T-cell (primary cell): Measurements from ENCODE around the gene GTF3C4. TPM values are rescaled to one million over a fixed set of nuclear protein-coding genes. Genes with fewer than 3 reads are reported as not detected.

Source experiments
- ATAC-seq, 4 experiments: fragments of 200-7000 bp in 3 of 4; fragments of 150-1000 bp in 1 of 4; cut with Tn5 transposase; replicated peaks in 1 of 4; 1 replicate in 3 of 4; 2 replicates in 1 of 4; pipeline ENCODE4 v1.10.0; 2021; ENCODE audit warnings: moderate library complexity in 3 of 4, mild to moderate bottlenecking in 2 of 4, moderate number of reproducible peaks in 1 of 4
- CTCF ChIA-PET, 2 donors: fragments of 300-600 bp; sonication (Branson Sonifier 250); formaldehyde crosslinking; loops; one replicate each; lab custom pipeline; 2022; ENCODE audit warnings: antibody characterized with exemption in 2 of 2; lab: Charles Lee
- POLR2A ChIA-PET, 2 donors: fragments of 300-600 bp; sonication (Branson Sonifier 250); formaldehyde crosslinking; loops; one replicate each; lab custom pipeline; 2022; ENCODE audit warnings: antibody characterized with exemption in 2 of 2; lab: Charles Lee
- DNase-seq, 35 experiments: peaks; one replicate each; pipeline versions ENCODE4 v3.0.0 to v3.0.0-alpha.2; 2013 to 2023
- H3K27ac ChIP-seq: one replicate; pipeline ENCODE4 v1.5.1; 2013; ENCODE audit warnings: low read length
- H3K27me3 ChIP-seq, 2 experiments: replicated peaks in 1 of 2; 1 replicate in 1 of 2; 2 replicates in 1 of 2; pipeline versions ENCODE4 v1.6.1 to v1.7.0; 2013; ENCODE audit warnings: low read length in 1 of 2, mixed read lengths in 1 of 2; ENCODE audit not compliant: control insufficient read depth in 2 of 2, insufficient read depth in 2 of 2; ENCODE audit errors: extremely low read depth in 1 of 2
- H3K36me3 ChIP-seq, 2 donors: 1 replicate in 1 of 2; 2 replicates in 1 of 2; pipeline versions ENCODE4 v1.6.1 to v1.7.0; 2013; ENCODE audit warnings: low read length in 1 of 2; ENCODE audit not compliant: control insufficient read depth in 2 of 2, insufficient read depth in 1 of 2; ENCODE audit errors: extremely low read depth in 1 of 2
- H3K4me1 ChIP-seq, 2 experiments: 1 replicate in 1 of 2; 2 replicates in 1 of 2; pipeline versions ENCODE4 v1.6.1 to v1.7.0; 2013; ENCODE audit warnings: low read length in 2 of 2, mixed read lengths in 1 of 2; ENCODE audit not compliant: insufficient read depth in 2 of 2, control insufficient read depth in 1 of 2; ENCODE audit errors: extremely low read depth in 1 of 2
- H3K4me3 ChIP-seq, 2 donors: 1 replicate in 1 of 2; 2 replicates in 1 of 2; pipeline versions ENCODE4 v1.5.1 to v1.7.0; 2013; ENCODE audit warnings: mild to moderate bottlenecking in 2 of 2, low read length in 1 of 2, moderate library complexity in 1 of 2; ENCODE audit not compliant: control insufficient read depth in 1 of 2; ENCODE audit errors: extremely low read depth in 1 of 2
- H3K9me3 ChIP-seq: 2 replicates; pipeline ENCODE4 v1.7.0; 2013
- H3K27ac Mint-ChIP-seq, 2 donors: one replicate each; pipeline ENCODE4 v1.8.0; 2020 to 2021; ENCODE audit warnings: mild to moderate bottlenecking in 2 of 2, mixed read lengths in 2 of 2
- H3K27me3 Mint-ChIP-seq, 2 donors: one replicate each; pipeline ENCODE4 v1.8.0; 2021 to 2022; ENCODE audit warnings: mixed read lengths in 2 of 2
- H3K36me3 Mint-ChIP-seq: one replicate; pipeline ENCODE4 v1.8.0; 2021; ENCODE audit warnings: mixed read lengths
- H3K4me1 Mint-ChIP-seq, 3 donors: one replicate each; pipeline ENCODE4 v1.8.0; 2020 to 2022; ENCODE audit warnings: mixed read lengths in 3 of 3, mild to moderate bottlenecking in 1 of 3
- H3K4me3 Mint-ChIP-seq, 3 donors: one replicate each; pipeline ENCODE4 v1.8.0; 2020 to 2022; ENCODE audit warnings: mild to moderate bottlenecking in 3 of 3, mixed read lengths in 3 of 3, moderate library complexity in 3 of 3
- H3K9me3 Mint-ChIP-seq, 3 donors: one replicate each; pipeline ENCODE4 v1.8.0; 2020 to 2022; ENCODE audit warnings: mixed read lengths in 3 of 3
- WGBS: methylation state at CpG from one replicate; pipeline ENCODE4 v1.1.5; 2013; ENCODE audit warnings: missing lambda C conversion rate; ENCODE audit not compliant: insufficient coverage; 5-methylcytosine and 5-hydroxymethylcytosine counted together
- total RNA-seq, 35 experiments: library from RNA in 6 of 35; stranded (reverse) in 6 of 35; fragments of 120-200 nt in 1 of 35; gene quantifications; one replicate each; pipeline versions ENCODE4 v1.2.1 to v1.2.4 and lab custom pipeline; 2013 to 2026

The GTF3C4 gene
- total RNA-seq, 5 donors from 2014 or later (not counting 1 experiment from before 2014, with no cell fraction given): 8.9 to 14.2 (median 13.2) TPM

- Mint-ChIP-seq H3K27me3 (no peaks in the 10 kb centered on the region), H3K9me3 (no peaks in the 10 kb centered on the region), H3K36me3 (peaks cover 72% of the 10 kb centered on the region), H3K4me3 (no peak overlapping the region), H3K4me1 (no peaks in the 10 kb centered on the region), H3K27ac (no peak overlapping the region)
- DNase-seq: no peak
- no peak for ATAC-seq
- no peaks in the 10 kb centered on the region for H3K9me3 ChIP-seq
- H3K27me3 ChIP-seq: no peaks in the 10 kb centered on the region
- no peaks in the 10 kb centered on the region for H3K4me1 ChIP-seq
- POLR2A ChIA-PET: no interaction called here
- H3K4me3 ChIP-seq: no peak overlapping the region
- no peak overlapping the region for H3K27ac ChIP-seq
- 98% methylated on average over 7 of the region's 8 CpGs for WGBS
- H3K36me3 ChIP-seq: peaks cover 25 to 95% of the 10 kb centered on the region in 2 donors
- CTCF ChIA-PET: no interaction called here
Measured at GRCh38 chr9:132645306-132645705, 25.0 kb upstream of the GTF3C4 start.

DNA sequence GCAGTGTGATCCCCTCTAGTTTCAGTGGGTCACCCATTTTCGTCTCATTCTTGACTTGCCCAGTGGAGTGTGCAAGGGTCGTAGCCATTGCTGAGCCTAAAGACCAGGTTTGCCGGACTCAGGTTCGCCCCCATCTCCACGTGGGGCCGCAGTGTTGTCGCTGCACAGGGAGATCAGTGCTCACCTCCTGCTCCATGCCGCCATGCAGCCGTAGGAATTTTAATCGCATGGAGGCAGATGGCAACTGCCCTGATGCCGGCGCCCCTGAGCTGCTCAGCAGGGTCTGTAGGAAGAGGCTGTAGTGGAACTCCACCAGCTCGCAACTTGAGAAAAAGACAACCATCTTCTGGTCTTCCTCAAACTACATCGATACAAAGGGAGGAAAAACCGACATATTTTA is 24.6 kb upstream of the GTF3C4 start:
- no peaks in the 10 kb centered on the region for H3K4me1 Mint-ChIP-seq
- H3K27ac Mint-ChIP-seq: no peak overlapping the region
- Histone ChIP-seq H3K4me3 (no peak overlapping the region), H3K36me3 (peaks cover 25 to 95% of the 10 kb centered on the region in 2 donors), H3K27ac (no peak overlapping the region), H3K9me3 (no peaks in the 10 kb centered on the region), H3K27me3 (no peaks in the 10 kb centered on the region), H3K4me1 (no peaks in the 10 kb centered on the region)
- CTCF ChIA-PET: no interaction called here
- no peaks in the 10 kb centered on the region for H3K27me3 Mint-ChIP-seq
- DNase-seq: no peak
- no peaks in the 10 kb centered on the region for H3K9me3 Mint-ChIP-seq
- no peak overlapping the region for H3K4me3 Mint-ChIP-seq
- POLR2A ChIA-PET: no interaction called here
- H3K36me3 Mint-ChIP-seq: peaks cover 73% of the 10 kb centered on the region
- no peak for ATAC-seq
- WGBS: 96% methylated on average over 6 of the region's 15 CpGs

GRCh38 chr9:132646726-132647125 is 23.5 kb upstream of the GTF3C4 start:
- Histone ChIP-seq H3K27ac (no peak overlapping the region), H3K36me3 (peaks cover 23 to 94% of the 10 kb centered on the region in 2 donors), H3K9me3 (no peaks in the 10 kb centered on the region), H3K27me3 (no peaks in the 10 kb centered on the region), H3K4me1 (no peaks in the 10 kb centered on the region), H3K4me3 (no peak overlapping the region)
- WGBS: 93% methylated on average over 5 of the region's 7 CpGs
- Mint-ChIP-seq H3K4me1 (no peaks in the 10 kb centered on the region), H3K27ac (no peak overlapping the region), H3K9me3 (no peaks in the 10 kb centered on the region), H3K4me3 (no peak overlapping the region), H3K36me3 (peaks cover 66% of the 10 kb centered on the region), H3K27me3 (no peaks in the 10 kb centered on the region)
- ChIA-PET POLR2A (no interaction called here), CTCF (no interaction called here)
- DNase-seq: no peak
- ATAC-seq: no peak

GRCh38 chr9:132647355-132647754 is 22.9 kb upstream of the GTF3C4 start:
- no peak for ATAC-seq
- ChIA-PET CTCF (no interaction called here), POLR2A (no interaction called here)
- Mint-ChIP-seq H3K4me3 (no peak overlapping the region), H3K9me3 (no peaks in the 10 kb centered on the region), H3K4me1 (no peaks in the 10 kb centered on the region), H3K36me3 (peaks cover 63% of the 10 kb centered on the region), H3K27ac (no peak overlapping the region), H3K27me3 (no peaks in the 10 kb centered on the region)
- H3K4me3 ChIP-seq: no peak overlapping the region
- H3K9me3 ChIP-seq: no peaks in the 10 kb centered on the region
- WGBS: 67% methylated on average over 1 of the region's 4 CpGs
- no peak for DNase-seq
- no peak overlapping the region for H3K27ac ChIP-seq
- no peaks in the 10 kb centered on the region for H3K27me3 ChIP-seq
- H3K4me1 ChIP-seq: no peaks in the 10 kb centered on the region
- peaks cover 21 to 91% of the 10 kb centered on the region in 2 donors for H3K36me3 ChIP-seq

- Mint-ChIP-seq H3K4me1 (no peaks in the 10 kb centered on the region), H3K27ac (no peak overlapping the region)
- no CpG with 5 or more reads among the region's 2 CpGs for WGBS
Measured at GRCh38 chr9:132647806-132648205, 22.5 kb upstream of the GTF3C4 start.

GRCh38 chr9:132648283-132648682 is 22.0 kb upstream of the GTF3C4 start:
- WGBS: 80% methylated on average over 1 of the region's 7 CpGs
- H3K9me3 Mint-ChIP-seq: no peaks in the 10 kb centered on the region
- H3K27ac ChIP-seq: no peak overlapping the region
- H3K27me3 Mint-ChIP-seq: no peaks in the 10 kb centered on the region
- H3K4me1 Mint-ChIP-seq: no peaks in the 10 kb centered on the region
- H3K4me3 ChIP-seq: no peak overlapping the region
- no peaks in the 10 kb centered on the region for H3K4me1 ChIP-seq
- no peaks in the 10 kb centered on the region for H3K9me3 ChIP-seq
- peaks cover 63% of the 10 kb centered on the region for H3K36me3 Mint-ChIP-seq
- H3K36me3 ChIP-seq: peaks cover 20 to 86% of the 10 kb centered on the region in 2 donors
- ChIA-PET POLR2A (no interaction called here), CTCF (no interaction called here)
- H3K4me3 Mint-ChIP-seq: no peak overlapping the region
- H3K27me3 ChIP-seq: no peaks in the 10 kb centered on the region
- no peak for DNase-seq
- no peak for ATAC-seq
- H3K27ac Mint-ChIP-seq: no peak overlapping the region

More at GRCh38 chr9:132647806-132648205, 22.5 kb upstream of the GTF3C4 start:
- H3K4me1 ChIP-seq: no peaks in the 10 kb centered on the region
- peaks cover 66% of the 10 kb centered on the region for H3K36me3 Mint-ChIP-seq
- H3K4me3 ChIP-seq: no peak overlapping the region
- ChIA-PET CTCF (no interaction called here), POLR2A (no interaction called here)
- no peaks in the 10 kb centered on the region for H3K27me3 ChIP-seq
- no peak for ATAC-seq
- H3K9me3 ChIP-seq: no peaks in the 10 kb centered on the region
- no peak overlapping the region for H3K4me3 Mint-ChIP-seq
- DNase-seq: no peak
- H3K9me3 Mint-ChIP-seq: no peaks in the 10 kb centered on the region
- no peaks in the 10 kb centered on the region for H3K27me3 Mint-ChIP-seq
- H3K36me3 ChIP-seq: peaks cover 21 to 88% of the 10 kb centered on the region in 2 donors
- H3K27ac ChIP-seq: no peak overlapping the region

DNA sequence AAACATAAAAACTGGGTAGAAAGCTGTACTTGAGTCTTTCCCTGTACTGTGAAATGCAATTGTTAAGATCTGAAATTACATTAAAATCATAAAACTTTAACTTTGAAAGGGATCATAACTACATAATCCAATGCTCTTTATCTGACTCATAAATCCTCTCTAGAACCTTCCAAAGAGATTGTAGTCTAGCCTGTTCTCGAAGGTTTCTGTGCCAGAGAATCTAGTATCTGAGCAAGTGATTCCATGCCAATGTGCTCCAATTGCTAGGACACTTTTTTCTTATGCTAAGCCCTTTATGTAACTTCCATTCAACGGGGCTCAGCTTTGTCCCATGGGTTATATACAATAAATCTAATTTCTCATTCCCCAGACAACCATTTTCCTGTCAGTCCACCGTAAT is 21.6 kb upstream of the GTF3C4 start:
- no peaks in the 10 kb centered on the region for H3K27me3 Mint-ChIP-seq
- ATAC-seq (no peak), DNase-seq (no peak)
- H3K4me1 Mint-ChIP-seq: no peaks in the 10 kb centered on the region
- ChIA-PET POLR2A (no interaction called here), CTCF (no interaction called here)
- H3K27me3 ChIP-seq: no peaks in the 10 kb centered on the region
- no peaks in the 10 kb centered on the region for H3K9me3 Mint-ChIP-seq
- H3K27ac ChIP-seq: no peak overlapping the region
- no peaks in the 10 kb centered on the region for H3K9me3 ChIP-seq
- peaks cover 59% of the 10 kb centered on the region for H3K36me3 Mint-ChIP-seq
- H3K4me3 Mint-ChIP-seq: no peak overlapping the region
- no peak overlapping the region for H3K4me3 ChIP-seq
- no peaks in the 10 kb centered on the region for H3K4me1 ChIP-seq
- WGBS: 96% methylated on average over 3 of the region's 3 CpGs
- peaks cover 16 to 83% of the 10 kb centered on the region in 2 donors for H3K36me3 ChIP-seq
- H3K27ac Mint-ChIP-seq: no peak overlapping the region
